HG03060 (cell line): ENCODE results near the gene VPS13D.

Experiments
- ATAC-seq: cut with Tn5 transposase; IDR thresholded peaks from one replicate; pipeline ENCODE4 v1.9.1; 2021; ENCODE audit warnings: low read depth, moderate number of reproducible peaks; ENCODE audit not compliant: unreplicated experiment

Gene VPS13D, protein sequence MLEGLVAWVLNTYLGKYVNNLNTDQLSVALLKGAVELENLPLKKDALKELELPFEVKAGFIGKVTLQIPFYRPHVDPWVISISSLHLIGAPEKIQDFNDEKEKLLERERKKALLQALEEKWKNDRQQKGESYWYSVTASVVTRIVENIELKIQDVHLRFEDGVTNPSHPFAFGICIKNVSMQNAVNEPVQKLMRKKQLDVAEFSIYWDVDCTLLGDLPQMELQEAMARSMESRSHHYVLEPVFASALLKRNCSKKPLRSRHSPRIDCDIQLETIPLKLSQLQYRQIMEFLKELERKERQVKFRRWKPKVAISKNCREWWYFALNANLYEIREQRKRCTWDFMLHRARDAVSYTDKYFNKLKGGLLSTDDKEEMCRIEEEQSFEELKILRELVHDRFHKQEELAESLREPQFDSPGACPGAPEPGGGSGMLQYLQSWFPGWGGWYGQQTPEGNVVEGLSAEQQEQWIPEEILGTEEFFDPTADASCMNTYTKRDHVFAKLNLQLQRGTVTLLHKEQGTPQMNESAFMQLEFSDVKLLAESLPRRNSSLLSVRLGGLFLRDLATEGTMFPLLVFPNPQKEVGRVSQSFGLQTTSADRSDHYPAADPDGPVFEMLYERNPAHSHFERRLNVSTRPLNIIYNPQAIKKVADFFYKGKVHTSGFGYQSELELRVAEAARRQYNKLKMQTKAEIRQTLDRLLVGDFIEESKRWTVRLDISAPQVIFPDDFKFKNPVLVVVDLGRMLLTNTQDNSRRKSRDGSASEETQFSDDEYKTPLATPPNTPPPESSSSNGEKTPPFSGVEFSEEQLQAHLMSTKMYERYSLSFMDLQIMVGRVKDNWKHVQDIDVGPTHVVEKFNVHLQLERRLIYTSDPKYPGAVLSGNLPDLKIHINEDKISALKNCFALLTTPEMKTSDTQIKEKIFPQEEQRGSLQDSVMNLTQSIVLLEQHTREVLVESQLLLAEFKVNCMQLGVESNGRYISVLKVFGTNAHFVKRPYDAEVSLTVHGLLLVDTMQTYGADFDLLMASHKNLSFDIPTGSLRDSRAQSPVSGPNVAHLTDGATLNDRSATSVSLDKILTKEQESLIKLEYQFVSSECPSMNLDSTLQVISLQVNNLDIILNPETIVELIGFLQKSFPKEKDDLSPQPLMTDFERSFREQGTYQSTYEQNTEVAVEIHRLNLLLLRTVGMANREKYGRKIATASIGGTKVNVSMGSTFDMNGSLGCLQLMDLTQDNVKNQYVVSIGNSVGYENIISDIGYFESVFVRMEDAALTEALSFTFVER (N-terminal part only)

GRCh38 chr1:12229835-12230548 lies at the start of gene VPS13D:
Gene VPS13D, plus strand, starts transcription at chr1:12230030. Its CDS starts 4,237 bp downstream, at chr1:12234267.
- no peak for ATAC-seq

DNA sequence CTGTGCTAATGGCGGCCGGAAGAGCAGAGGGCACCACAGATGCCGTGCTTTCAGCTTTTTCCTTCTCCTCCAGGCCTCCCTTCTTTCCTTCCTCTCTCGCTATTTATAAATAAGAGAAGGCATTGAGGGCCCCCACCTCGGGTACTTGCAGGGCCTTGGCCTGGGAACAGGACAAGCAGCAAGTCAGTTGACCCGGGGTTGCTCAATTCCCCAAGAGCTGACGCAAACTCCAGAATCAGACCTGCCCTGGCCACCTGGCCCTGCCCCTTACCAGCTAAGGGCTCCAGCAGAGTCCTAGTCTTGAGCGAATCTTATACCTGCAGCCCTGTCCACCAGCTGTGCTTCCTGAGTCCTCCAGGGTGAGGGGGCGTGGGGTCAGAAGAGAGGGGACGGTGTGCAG lies 49.5 kb upstream of the VPS13D start:
- no peak for ATAC-seq

DNA sequence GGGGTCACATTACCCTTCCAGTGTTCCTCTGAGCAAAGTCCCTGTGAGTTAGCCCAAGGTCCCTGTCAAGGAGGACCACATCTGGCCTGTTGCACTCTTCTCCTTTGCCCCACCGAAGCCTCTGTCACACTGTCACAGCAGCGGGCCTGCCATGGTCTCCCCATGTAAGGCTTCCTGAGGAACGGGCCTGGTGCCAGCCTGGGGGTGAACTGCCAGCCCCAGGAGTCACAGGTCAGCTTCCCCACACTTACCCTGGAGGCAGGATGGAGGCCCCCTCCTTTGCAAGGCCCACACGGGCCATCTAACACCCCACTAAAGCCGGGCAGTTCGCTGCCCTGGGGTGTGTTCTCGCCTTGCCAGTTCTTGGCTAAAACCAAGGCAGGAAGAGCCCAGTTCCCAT lies 48.9 kb upstream of the VPS13D start:
- ATAC-seq: no peak

- no peak for ATAC-seq
These were observed 48.3 kb upstream of the VPS13D start for GRCh38 chr1:12181568-12181967.

DNA sequence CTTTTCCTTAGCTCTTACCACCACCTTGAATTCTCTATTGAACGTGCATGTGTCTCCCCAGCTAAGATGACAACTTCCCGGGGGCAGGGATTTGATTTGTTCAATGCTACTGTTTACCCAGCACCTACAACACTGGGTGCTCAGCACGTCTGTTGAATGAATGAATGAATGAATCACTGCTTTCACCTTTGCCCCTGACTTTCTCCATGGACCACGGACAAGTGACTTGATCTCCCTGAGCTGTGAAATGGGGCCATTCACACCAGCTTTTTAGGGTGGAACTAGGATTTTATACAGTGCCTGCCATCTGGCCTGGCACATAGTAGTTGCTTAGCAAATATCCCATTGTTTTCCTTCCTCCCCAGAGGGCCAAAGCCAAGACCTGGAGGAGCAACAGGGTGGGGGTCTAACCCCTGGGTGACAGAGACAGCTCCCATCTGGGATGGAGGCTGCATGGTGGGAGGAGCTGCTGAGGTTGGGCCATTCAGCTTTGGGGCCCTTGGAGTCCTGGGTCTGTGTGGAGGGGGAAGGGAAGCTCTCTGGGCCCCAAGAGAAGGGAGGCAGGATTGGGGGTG lies 47.3 kb upstream of the VPS13D start:
- no peak for ATAC-seq

DNA sequence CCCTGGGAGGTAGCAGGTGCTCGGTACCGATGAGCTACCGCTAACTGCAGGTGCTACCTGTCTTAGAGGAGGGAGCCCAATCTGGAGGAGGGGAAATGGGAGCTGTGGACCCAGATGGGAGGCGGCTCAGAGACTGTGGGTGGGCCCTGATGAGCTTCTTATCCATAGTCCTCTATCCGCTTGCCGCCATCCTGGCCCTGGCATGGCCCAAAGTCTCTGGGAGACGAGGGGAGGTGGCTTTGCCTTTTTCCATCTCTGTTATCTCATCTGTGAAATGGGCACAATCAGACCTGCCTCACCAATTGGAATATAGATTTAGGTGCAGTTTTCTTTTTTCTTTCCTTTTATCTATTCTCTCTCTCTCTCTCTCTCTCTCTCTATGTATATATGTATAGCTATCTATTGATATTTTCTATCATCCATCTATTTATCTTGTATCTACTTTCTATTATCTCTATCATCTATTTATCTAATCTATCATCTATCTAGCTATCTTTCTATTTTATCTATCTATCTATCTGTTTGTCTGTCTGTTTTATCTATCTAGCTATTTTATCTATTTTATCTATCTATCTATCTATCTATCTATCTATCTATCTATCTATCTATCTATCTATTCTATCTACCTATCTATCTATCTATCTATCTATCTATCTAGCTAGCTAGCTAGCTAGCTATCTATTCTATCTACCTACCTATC lies 46.6 kb upstream of the VPS13D start:
- no peak for ATAC-seq

DNA sequence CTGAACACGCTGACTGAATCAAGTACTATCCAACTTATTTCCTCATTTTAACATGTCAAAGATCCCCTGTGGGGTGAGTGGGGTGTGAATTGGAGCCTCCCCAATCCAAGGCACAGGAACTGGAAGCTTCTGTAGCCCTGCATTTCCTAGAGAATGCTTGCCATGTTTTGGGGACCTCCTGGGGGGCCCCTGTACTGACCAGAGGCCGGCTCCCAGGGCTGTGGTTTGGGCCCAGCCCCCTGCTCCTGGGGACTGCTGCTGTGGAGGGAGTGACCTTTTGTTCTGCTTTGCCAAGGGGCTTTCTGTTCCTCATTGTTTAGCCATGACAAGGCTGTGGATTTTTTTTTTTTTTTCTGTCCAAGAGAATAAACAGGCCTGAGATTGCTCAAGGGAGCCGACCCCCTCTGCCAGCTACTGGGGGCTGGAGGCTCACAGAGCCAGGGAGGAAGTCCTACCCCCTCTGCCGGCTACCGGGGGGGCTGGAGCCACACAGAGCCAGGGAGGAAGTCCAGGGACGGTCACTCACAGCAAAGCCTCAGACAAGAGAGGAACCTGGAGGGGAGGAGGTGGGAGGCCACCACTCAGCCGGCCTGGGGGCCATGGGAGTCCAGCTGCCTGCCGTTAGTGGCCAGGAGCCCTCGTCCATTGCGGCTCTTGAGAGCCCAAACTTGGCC lies 45.7 kb upstream of the VPS13D start:
- ATAC-seq: no peak

GRCh38 chr1:12185036-12185917 lies 44.6 kb upstream of the VPS13D start:
- no peak for ATAC-seq

- ATAC-seq: no peak
These were observed 43.7 kb upstream of the VPS13D start for GRCh38 chr1:12185918-12186678.

DNA sequence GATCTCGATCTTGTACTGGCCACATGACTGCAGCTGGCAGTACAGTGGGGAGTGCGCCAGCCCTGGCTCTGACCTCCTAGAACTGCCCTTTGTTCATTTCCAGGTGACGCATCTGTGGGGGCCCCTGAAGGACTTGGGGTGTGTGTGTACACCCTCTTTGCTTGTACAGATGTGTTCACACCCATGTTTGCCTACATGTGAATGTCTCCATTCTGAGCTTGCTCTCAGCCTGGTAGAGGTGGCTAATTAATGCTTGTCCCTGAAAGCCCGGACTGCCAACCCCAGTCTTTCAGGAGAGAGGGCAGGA lies 43.2 kb upstream of the VPS13D start:
- no peak for ATAC-seq

DNA sequence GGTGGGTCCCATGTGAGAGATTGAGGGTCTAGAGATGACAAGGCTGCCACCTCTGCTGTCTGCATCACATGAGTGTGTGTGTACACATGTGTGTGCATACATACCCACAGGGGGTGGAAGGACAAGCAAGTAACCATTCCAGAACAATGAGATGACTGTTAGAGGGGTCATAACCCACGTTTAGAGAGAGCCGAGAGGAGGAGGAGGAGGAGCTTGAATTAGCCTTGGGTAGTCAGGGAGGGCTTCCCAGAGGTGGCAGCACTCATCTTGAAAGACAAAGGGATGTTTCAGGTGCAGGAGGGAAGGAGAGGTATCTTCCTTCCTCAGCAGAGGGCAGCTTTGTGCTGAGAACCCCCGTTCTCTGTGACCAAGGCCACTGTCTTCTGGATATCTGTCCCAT lies 41.7 kb upstream of the VPS13D start:
- ATAC-seq: no peak

DNA sequence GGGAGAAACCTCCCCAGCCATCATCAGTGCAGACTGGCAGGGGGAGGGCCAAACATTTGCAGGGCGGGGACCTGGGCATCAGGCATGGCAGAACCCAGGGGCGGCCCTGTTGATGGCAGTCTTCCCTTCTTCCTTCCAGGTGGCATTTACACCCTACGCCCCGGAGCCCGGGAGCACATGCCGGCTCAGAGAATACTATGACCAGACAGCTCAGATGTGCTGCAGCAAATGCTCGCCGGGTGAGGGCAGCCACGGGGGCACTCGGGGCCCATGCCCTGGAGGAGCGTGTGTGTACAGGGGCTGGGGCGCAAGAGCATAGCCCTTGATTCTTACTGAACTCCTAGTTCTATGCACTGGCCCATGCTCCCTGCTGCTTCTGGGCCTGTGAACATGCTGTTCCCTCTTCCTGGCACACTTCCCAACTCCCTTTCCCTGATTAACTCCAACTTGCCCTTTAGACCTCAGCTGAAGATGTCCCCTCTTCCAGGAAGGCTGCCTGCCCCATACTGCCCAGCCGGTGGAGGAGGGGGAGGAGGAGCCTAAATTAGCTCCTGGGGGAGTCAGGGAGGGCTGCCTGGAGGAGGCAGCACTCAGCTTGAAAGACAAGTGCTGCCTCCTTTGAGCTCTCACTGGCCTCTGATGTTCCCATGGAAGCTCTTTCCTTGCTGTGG lies 41.0 kb upstream of the VPS13D start:
- no peak for ATAC-seq

- ATAC-seq: no peak
These were observed 40.5 kb upstream of the VPS13D start for GRCh38 chr1:12189328-12189682.

- ATAC-seq: no peak
These were observed 38.4 kb upstream of the VPS13D start for GRCh38 chr1:12191242-12192032.

- no peak for ATAC-seq
These were observed 35.1 kb upstream of the VPS13D start for GRCh38 chr1:12194666-12195216.

- ATAC-seq: no peak
These were observed 34.4 kb upstream of the VPS13D start for GRCh38 chr1:12195416-12195815.
